ENCODE results near the gene ABRACL.

DNA sequence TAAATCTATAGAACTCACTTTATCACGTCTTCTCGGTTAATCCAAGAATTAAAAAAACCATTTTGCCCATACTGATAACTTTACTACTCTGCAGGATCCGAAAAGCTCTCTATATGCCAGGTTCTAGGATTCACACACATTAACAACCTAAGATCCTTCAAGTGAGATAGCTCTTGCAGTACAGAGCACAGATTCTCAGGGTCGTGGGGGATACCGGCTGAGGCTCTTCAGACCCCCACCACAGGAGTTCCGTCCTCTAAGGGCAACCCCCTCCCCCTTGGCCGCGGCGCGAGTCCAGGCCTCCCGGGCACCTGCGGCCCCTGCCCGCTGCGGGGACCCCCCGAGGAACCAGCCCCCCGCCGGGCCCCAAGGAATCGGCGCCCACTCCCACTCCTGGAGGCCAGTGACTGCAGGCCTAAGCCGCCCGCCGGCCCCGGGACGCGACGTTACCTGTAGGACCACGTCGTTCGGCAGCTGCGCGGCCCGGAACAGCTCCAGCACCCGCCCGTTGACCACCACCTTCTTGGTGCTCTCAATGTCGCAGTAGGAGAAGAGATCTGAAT lies 41.4 kb upstream of the ABRACL start:
- TF ChIP-seq, protein P1, sequence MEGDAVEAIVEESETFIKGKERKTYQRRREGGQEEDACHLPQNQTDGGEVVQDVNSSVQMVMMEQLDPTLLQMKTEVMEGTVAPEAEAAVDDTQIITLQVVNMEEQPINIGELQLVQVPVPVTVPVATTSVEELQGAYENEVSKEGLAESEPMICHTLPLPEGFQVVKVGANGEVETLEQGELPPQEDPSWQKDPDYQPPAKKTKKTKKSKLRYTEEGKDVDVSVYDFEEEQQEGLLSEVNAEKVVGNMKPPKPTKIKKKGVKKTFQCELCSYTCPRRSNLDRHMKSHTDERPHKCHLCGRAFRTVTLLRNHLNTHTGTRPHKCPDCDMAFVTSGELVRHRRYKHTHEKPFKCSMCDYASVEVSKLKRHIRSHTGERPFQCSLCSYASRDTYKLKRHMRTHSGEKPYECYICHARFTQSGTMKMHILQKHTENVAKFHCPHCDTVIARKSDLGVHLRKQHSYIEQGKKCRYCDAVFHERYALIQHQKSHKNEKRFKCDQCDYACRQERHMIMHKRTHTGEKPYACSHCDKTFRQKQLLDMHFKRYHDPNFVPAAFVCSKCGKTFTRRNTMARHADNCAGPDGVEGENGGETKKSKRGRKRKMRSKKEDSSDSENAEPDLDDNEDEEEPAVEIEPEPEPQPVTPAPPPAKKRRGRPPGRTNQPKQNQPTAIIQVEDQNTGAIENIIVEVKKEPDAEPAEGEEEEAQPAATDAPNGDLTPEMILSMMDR (IDR thresholded peaks at IDR 0.05), result no peak
- TF ChIP-seq POLR2A (IDR thresholded peaks at IDR 0.05), result no peak
